H7 (cell line): ENCODE measurements around the gene JAZF1. TPM values are rescaled to one million over a fixed set of nuclear protein-coding genes. Genes with fewer than 3 reads are reported as not detected.

Source experiments
- DNase-seq: peaks from one replicate; pipeline ENCODE4 v3.0.0; 2012
- H3K27me3 ChIP-seq: 2 replicates; pipeline ENCODE4 v1.6.0; 2011; ENCODE audit warnings: mild to moderate bottlenecking, low read length; ENCODE audit not compliant: control insufficient read depth, insufficient read depth
- H3K36me3 ChIP-seq: replicated peaks from 2 replicates; pipeline ENCODE4 v1.5.1; 2011; ENCODE audit warnings: low read length; ENCODE audit not compliant: control insufficient read depth, insufficient read depth
- H3K4me3 ChIP-seq: 2 replicates; pipeline ENCODE4 v1.5.1; 2011; ENCODE audit warnings: low read depth, mild to moderate bottlenecking, control low read depth, low read length, moderate library complexity; ENCODE audit not compliant: insufficient read depth
- total RNA-seq: library from RNA; depleted of rRNA; stranded (reverse); fragments of >200 nt; shearing (Covaris generic); gene quantifications from 2 replicates; pipeline ENCODE4 v1.2.3, GENCODE V29; 2014

The JAZF1 gene
- total RNA-seq, 1 experiment from 2014 or later: 11.3 TPM

GRCh38 chr7:28179120-28180030 is 1.2 kb downstream of the JAZF1 start:
- Histone ChIP-seq H3K36me3 (no peaks in the 10 kb centered on the region), H3K27me3 (no peaks in the 10 kb centered on the region; the same call in none of the 2 replicates), H3K4me3 (peak overlapping the region; percentile 64)
- DNase-seq: peak; percentile 93

- Histone ChIP-seq H3K36me3 (no peaks in the 10 kb centered on the region; the same call in 1 of the 2 replicates), H3K27me3 (no peaks in the 10 kb centered on the region; the same call in none of the 2 replicates), H3K4me3 (peak overlapping the region; percentile 64)
- DNase-seq: no peak
Observed at GRCh38 chr7:28178599-28178998, 2.0 kb downstream of the JAZF1 start.

GRCh38 chr7:28177836-28178235 is 2.8 kb downstream of the JAZF1 start:
- Histone ChIP-seq H3K4me3 (no peak overlapping the region), H3K27me3 (no peaks in the 10 kb centered on the region; the same call in none of the 2 replicates), H3K36me3 (no peaks in the 10 kb centered on the region; the same call in 1 of the 2 replicates)
- no peak for DNase-seq

- Histone ChIP-seq H3K36me3 (no peaks in the 10 kb centered on the region; the same call in 1 of the 2 replicates), H3K27me3 (no peaks in the 10 kb centered on the region; the same call in none of the 2 replicates), H3K4me3 (no peak overlapping the region)
- DNase-seq: no peak
Observed at GRCh38 chr7:28176645-28177044, 4.0 kb downstream of the JAZF1 start.

- Histone ChIP-seq H3K4me3 (no peak overlapping the region), H3K36me3 (no peaks in the 10 kb centered on the region; the same call in 1 of the 2 replicates), H3K27me3 (no peaks in the 10 kb centered on the region; the same call in none of the 2 replicates)
- DNase-seq: no peak
Observed at GRCh38 chr7:28176174-28176573, 4.4 kb downstream of the JAZF1 start.

GRCh38 chr7:28174901-28175661 is 5.5 kb downstream of the JAZF1 start:
- no peaks in the 10 kb centered on the region; the same call in 1 of the 2 replicates for H3K27me3 ChIP-seq
- H3K4me3 ChIP-seq: no peak overlapping the region
- DNase-seq: no peak
- H3K36me3 ChIP-seq: no peaks in the 10 kb centered on the region; the same call in 1 of the 2 replicates

- DNase-seq: no peak
Observed at GRCh38 chr7:28174442-28174841, 6.2 kb downstream of the JAZF1 start.

GRCh38 chr7:28173531-28173930 is 7.1 kb downstream of the JAZF1 start:
- H3K36me3 ChIP-seq: no peaks in the 10 kb centered on the region; the same call in 1 of the 2 replicates
- no peak for DNase-seq
- H3K27me3 ChIP-seq: no peaks in the 10 kb centered on the region
- no peak overlapping the region for H3K4me3 ChIP-seq

More at GRCh38 chr7:28174442-28174841, 6.2 kb downstream of the JAZF1 start:
- no peaks in the 10 kb centered on the region; the same call in 1 of the 2 replicates for H3K36me3 ChIP-seq
- H3K4me3 ChIP-seq: no peak overlapping the region
- H3K27me3 ChIP-seq: no peaks in the 10 kb centered on the region; the same call in 1 of the 2 replicates

GRCh38 chr7:28172958-28173357 is 7.6 kb downstream of the JAZF1 start:
- Histone ChIP-seq H3K27me3 (no peaks in the 10 kb centered on the region), H3K4me3 (no peak overlapping the region), H3K36me3 (no peaks in the 10 kb centered on the region; the same call in 1 of the 2 replicates)
- no peak for DNase-seq

GRCh38 chr7:28170701-28171100 is 9.9 kb downstream of the JAZF1 start:
- Histone ChIP-seq H3K36me3 (no peaks in the 10 kb centered on the region; the same call in 1 of the 2 replicates), H3K4me3 (no peak overlapping the region), H3K27me3 (no peaks in the 10 kb centered on the region)
- DNase-seq: no peak

- Histone ChIP-seq H3K4me3 (no peak overlapping the region), H3K27me3 (no peaks in the 10 kb centered on the region), H3K36me3 (no peaks in the 10 kb centered on the region; the same call in 1 of the 2 replicates)
- no peak for DNase-seq
Observed at GRCh38 chr7:28169230-28169629, 11.4 kb downstream of the JAZF1 start.

- Histone ChIP-seq H3K4me3 (no peak overlapping the region), H3K36me3 (no peaks in the 10 kb centered on the region; the same call in 1 of the 2 replicates), H3K27me3 (no peaks in the 10 kb centered on the region)
- no peak for DNase-seq
Observed at GRCh38 chr7:28168393-28169158, 12.0 kb downstream of the JAZF1 start.

- Histone ChIP-seq H3K27me3 (no peaks in the 10 kb centered on the region), H3K4me3 (no peak overlapping the region), H3K36me3 (no peaks in the 10 kb centered on the region)
- no peak for DNase-seq
Observed at GRCh38 chr7:28166982-28167715, 13.4 kb downstream of the JAZF1 start.
